ENCODE results near the gene LHFPL6.
A peak's percentile ranks its signal among the peaks of the same experiment; 100 is the strongest.

Gene LHFPL6

GRCh38 chr13:39602614-39603366 lies at the start of gene LHFPL6:
Gene LHFPL6 (minus strand): TSS chr13:39603193.
- DNase-seq = peak; percentile 90

DNA sequence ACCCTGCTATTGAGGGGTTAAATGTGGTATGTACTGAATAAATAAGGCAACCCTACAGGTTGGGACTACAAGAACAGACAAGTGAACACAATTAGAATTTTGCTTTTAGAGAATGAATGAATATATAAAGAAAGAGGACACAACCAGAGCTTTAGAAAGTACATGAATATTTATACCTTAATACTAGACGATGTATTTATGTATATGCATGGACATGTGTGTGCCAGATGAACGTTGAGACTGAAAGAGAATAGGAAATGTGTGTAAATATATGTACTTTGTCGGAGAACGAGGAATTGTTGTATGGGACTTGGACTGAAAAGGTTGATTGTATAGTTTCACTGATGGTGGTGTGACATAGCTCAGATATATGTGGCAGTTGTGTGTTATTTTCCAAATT lies 43.1 kb upstream of the LHFPL6 start:
- DNase-seq = no peak

- DNase-seq = no peak
Measured at GRCh38 chr13:39641645-39642044, 38.7 kb upstream of the LHFPL6 start.

GRCh38 chr13:39637890-39638289 lies 34.9 kb upstream of the LHFPL6 start:
- no peak for DNase-seq

DNA sequence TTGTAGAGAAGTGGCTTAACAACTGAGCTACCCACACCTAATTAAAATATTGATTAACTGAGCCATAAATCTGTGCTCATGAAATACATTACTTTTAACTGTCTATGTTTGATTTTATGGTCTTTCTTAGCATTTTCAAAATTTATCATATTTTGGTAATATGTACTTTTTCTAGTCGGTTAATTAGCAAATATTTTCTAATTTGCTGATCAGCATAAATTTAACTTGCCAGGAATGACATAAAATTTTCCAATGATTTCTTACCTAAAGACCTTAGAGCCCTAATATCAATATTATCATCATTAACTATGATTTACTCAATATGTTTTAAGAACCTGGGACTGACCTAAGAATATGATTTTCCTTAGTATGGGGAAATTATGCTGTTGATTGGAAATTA lies 32.6 kb upstream of the LHFPL6 start:
- no peak for DNase-seq

DNA sequence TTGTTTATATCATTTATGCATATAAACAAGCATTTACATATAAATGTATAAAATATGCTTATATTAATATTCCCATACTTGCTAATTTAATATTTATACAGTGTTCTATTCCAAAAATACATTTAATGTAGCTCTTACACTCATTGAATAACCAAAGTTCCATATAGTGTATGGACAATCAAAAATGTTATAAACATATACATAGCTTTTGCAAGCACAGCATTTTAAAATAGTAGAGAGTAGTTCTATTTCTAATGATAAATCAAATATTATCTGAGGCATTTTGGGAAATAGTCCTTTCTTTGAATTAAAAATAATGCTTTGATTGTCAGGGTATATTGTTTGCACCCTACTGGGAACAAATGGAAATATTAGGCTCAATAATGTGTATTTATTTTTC lies 30.0 kb upstream of the LHFPL6 start:
- DNase-seq = no peak

DNA sequence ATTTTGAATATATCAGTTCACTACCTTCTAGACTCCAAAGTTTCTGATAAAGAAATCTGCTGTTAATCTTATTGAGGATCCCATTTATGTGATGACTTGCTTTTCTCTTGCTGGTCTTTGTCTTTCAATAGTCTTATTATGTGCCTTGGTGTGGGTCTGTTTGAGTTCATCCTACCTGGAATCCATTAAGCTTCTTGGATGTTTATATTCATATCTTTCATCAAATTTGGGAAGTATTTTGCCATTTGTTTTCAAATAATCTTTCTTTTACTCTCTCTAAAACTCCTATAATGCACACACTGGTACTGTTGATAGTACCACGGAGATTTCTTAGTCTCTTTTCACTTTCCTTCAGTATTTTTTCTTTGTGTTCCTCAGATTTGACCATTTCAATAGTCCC lies 28.3 kb upstream of the LHFPL6 start:
- no peak for DNase-seq

GRCh38 chr13:39623466-39623865 lies 20.5 kb upstream of the LHFPL6 start:
- no peak for DNase-seq

GRCh38 chr13:39618561-39618960 lies 15.6 kb upstream of the LHFPL6 start:
- DNase-seq = peak; percentile 56

DNA sequence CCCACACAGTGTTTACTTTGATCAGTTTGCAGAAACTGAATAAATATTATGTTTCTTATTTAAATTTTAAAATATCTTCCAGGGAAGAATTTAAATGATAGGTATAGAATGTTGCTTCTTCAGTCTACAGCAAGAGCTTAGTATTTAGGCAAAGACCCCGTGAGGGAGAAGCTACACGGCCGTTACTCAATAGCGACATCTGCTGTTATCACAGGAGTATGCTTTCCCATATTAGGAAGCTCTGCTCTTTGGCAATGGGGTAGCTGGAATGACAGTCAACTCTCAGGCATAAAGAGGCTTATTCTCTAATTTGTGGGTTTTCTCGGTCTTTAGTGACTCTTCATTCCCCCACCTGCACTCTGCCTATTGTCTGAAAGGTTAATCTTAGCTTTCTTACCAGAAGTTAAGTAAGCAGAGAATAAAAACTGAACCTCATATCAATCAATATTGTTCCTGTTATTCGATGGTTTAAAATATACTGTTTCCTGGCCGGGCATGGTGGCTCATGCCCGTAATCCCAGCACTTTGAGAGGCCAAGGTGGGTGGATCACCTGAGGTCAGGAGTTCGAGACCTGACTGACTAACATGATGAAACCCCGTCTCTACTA lies 13.2 kb upstream of the LHFPL6 start:
- peak; percentile 72 for DNase-seq

DNA sequence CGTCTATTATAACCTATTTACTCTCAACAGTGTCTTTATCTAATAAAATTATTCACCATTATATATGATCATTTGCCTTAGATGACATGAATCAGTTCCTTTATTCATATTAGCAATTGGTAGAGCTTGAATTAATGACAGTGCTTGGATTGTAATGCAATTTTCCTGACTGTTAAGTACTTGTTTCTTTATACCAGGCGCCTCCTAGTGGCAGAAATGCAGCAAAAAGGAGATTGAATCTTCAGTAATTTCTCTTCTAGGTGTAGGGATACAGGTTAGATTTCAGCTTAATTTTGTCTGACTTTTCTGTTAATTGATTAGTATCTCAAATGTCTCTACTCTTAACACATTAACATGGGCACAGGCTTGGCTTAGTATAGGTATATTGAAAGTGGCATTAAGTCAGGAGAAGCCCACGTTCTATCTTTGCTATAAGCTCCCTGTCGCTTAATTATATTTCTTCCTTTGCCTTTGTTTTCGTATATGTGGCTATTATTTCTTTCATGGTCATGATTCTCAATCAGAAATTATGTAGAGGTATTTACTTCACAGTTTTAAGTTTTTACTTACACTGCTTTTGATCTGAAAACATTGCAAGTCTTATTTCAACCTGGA lies 9.1 kb upstream of the LHFPL6 start:
- DNase-seq = peak; percentile 82

DNA sequence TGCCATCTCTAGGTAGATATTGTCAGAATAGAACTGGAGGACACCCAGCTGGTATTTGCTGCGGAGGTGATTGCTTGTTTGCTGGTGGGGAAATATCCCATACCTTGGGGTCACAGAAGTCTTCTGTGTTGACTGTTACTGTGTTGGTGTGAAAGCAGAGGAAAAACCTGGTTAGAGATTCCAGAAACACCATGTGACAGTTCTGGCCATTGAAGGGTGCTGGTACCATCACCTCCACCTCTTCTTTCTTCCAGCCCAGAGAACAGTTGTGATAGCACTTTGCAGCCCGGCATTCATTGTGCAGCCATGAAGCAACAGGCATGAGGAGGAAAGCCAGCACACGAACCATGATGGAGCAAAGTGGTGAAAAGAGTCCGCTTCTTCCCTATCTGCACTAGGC lies 4.9 kb upstream of the LHFPL6 start:
- DNase-seq = no peak

DNA sequence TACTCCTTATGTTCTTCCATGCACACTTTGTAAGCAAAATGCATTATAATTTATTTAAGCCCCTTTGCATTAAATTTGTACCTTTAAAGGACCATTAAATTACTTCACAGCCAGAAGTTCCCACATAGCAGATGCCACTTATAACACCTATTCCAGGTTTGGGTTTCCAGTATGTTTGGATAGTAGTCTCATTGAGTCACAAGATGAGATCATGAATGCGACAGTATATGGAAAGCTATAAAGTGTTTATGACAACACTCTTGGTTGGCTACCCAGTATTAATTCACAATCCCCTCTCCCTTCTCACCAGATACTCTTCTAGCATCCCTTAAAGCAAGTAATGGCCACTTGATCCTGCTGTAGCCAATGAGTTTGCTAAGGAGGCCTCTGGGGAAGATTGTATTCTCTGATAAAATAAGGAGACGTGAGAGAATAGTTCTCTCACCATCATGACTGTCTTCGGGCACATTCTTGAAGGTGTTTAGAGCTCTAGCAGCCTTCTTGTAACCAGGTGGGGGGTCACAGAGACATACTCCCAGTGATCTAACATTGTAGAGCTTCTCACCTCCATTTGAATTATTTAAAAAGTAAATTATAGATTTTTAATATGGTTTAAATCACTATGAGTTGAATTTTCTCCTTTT lies 2.8 kb upstream of the LHFPL6 start:
- DNase-seq = no peak

GRCh38 chr13:39604756-39605155 lies 1.8 kb upstream of the LHFPL6 start:
- no peak for DNase-seq

GRCh38 chr13:39603424-39603947 lies 493 bp upstream of the LHFPL6 start:
- peak; percentile 60 for DNase-seq

- no peak for DNase-seq
Measured at GRCh38 chr13:39602277-39602613, 748 bp downstream of the LHFPL6 start.

DNA sequence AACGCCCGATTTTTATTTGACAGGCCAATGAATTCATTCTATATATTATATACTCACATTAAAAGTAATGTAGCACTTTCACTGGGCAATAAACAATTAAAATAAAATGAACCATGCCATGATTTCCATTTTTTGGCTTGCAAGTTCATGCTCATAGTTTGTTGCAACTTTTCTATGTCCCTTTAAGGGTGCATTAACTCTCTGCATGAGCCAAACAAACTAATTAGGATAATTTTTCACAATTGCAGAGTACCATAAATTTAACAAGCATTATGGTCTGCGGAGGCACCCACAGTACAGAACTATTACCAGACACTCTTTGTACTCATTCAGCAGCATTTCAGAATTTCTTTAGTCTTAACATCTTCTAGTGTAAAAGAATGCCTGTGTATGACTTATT lies 1.4 kb downstream of the LHFPL6 start:
- DNase-seq = no peak

DNA sequence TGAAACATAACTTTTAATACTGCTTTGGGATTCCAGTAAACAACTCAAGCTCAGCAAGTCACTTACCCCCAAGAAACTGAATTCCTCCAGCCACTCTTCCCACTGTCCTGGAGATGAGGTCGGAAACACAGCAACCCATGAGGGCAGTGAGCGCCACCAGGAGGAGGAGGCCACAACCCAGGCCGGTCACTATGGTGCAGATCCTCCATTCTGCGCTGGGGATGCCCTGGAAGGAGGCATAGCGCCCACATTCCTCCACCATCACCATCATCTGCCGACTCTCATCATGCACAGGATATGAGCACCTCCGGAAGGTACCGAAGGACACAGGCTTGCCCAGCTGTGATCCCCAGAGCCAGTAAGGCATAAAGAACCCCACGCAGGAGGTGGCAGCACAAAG lies 2.2 kb downstream of the LHFPL6 start:
- peak; percentile 47 for DNase-seq

DNA sequence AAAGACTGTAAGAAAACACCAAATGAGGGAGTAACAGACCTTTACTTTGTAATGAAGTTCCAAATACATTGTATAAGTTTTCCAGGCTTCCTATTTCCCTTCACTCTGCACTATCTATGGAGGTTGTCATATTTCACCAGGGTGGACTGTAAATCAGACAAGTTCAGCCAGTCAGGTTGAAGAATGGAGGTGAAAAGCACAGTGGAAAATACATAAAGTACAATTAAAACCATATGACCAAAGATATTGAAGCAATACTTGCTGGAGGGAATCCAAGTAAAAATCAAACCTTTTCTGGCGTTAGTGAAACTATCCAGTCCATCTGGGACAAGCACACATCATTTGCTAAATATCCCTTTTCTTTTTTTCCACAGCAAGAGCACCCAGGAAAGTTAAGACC lies 3.2 kb downstream of the LHFPL6 start:
- DNase-seq = no peak

DNA sequence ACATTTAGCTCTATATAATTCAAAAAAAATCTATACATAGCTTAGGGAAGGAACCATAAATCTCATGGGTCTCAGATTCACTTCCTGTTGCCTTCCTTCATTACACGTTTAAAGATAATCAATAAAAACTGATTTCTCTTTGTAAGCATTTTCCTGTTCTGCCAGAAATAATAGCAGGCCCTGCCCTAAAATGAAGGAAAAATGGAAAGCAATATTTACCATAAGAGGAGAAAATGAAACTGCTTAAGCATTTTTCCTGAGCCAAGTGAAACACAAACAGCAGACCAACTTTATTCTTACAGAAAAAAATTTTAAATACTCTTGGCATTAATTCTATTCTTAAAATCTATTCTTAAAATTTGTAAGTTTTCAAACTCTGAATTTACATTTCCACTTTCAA lies 4.0 kb downstream of the LHFPL6 start:
- DNase-seq = peak; percentile 8

DNA sequence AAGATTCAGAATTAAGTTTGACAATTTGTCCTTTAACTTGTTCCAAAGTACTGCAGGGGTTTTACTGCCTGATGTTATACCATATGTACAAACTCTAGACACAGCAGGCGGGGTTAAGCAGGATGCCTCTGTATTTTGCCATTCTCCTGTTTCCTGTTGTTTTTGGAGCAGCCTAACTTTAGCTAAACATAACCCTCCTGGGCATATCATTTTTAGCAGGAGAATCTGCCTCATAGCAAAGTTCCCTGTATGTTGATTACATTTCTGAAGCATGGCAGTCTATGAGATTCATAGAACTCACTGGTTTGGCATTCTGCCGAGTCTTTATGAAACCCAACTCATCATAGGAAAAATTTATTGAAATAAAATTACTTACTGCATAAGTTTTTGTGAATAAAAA lies 5.2 kb downstream of the LHFPL6 start:
- DNase-seq = no peak

GRCh38 chr13:39596685-39597084 lies 6.3 kb downstream of the LHFPL6 start:
- no peak for DNase-seq

GRCh38 chr13:39596176-39596575 lies 6.8 kb downstream of the LHFPL6 start:
- DNase-seq = no peak

All from NCI-H146 (cell line).